ENCODE data around the gene TMEM271.

TMEM271 gene

GRCh38 chr4:532588-533317 is 43.3 kb downstream of the TMEM271 start:
- no peak for DNase-seq

DNA sequence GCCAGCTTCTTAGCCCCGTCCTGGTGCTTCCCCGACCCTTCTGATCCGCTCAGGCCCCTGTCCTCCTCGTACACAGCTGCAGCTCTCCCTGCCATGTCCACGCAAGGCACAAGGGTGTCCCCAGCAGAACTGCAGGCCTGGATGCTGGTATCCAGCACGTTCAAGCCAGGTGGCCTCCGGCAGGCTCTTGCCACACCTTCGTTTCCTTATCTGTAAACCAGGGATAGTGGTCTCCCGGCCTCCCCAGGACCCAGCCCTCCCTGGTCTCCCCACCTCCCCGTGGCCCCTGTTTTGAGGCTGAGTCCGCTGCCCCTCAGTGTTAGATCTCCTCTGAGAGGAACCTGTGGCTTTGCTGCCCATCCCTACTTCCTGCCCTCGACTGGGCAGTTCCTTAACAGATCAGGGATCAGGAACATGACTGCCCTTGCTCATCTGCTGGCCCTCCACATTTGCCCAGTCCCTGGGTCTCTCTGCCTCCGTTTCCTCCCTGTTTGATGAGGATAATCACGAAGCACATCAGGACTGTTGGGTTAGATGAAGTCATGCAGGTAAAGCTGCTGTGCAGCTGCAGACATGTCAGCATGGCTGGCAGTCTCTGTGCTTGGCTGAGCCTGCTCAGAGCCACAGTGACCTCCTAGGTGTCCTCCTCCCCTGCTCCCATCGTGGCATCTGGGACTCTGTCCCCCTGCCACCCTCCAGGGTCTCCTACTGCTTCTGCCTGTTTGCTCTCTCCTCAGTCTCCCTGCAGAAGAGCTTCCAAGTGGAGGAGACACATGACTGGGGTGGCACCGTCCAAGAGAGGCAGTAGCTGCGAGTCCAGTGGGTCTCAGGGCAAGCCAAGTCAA is 44.2 kb downstream of the TMEM271 start:
- no peak for DNase-seq

- no peak for DNase-seq
These were observed 45.0 kb downstream of the TMEM271 start for GRCh38 chr4:531076-531475.

DNA sequence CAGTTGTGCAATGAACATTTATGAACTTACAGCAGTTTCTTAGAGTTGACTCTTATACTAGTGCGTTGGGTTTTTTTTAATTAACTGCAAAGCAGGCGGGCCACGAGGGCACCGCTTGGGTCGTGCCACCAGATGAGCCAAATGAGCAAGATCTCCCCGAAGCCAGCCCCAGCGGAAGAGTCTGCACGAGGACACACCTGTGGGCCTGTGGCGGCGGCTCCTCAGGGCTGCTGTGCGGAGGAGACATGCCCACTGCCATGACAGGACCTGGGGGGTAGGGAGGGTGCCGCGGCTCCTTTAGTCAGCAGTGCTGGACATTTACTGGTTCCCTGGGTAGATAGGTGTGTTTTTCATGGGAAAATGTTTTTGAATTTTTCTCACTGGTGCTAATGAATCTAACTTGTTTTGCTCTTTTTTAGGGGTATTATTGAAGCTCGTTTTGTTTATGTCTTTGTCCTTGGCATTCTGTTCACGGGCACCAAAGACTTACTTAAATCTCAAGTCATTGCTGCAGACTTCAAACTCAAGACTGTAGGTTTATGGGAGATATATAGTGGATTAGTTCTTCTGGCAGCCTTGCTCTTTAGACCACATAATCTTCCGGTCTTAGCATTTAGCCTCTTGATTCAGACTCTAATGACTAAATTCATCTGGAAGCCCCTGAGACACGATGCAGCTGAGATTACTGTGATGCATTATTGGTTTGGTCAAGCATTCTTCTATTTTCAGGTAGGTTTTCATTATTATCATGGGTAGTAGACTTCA is 45.9 kb downstream of the TMEM271 start:
- no peak for DNase-seq

DNA sequence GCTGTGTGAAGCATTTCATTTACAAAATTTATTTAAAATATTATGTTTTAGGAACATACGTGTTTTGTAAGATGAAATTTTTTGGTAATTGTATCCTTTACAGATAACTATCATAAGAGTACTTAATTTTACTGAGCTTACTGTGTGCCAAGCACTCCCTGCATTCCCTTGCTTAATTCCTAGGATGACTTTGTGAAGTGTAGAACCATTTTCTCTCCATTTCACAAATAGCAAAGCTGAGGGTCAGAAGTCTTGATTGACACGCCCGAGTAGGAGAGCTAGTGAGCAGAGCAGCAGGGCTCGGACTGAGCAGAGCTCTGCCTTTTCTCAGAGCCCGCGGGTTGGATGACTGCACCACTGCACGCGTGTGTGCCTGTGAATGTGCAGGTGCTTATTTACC is 46.5 kb downstream of the TMEM271 start:
- no peak for DNase-seq

DNA sequence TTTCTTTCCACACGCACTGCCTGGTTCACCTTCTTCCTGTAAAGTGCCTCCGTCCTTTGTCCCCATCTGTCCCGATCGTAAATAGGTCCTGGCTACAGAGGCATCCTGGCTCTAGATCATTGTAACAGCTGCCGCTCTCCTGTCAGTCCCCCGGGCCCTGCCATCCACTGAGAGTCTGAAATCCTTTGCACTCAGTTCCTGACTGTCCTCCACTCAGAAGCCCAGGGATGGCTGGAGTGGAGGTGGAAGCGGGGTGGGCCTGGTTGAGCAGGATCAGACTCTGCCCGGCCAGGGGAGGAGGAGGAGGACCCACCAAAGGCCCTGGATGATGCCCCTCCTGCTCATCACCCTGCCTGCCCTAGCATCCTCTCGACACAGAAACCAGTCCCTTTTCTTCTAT is 47.3 kb downstream of the TMEM271 start:
- DNase-seq = no peak

DNA sequence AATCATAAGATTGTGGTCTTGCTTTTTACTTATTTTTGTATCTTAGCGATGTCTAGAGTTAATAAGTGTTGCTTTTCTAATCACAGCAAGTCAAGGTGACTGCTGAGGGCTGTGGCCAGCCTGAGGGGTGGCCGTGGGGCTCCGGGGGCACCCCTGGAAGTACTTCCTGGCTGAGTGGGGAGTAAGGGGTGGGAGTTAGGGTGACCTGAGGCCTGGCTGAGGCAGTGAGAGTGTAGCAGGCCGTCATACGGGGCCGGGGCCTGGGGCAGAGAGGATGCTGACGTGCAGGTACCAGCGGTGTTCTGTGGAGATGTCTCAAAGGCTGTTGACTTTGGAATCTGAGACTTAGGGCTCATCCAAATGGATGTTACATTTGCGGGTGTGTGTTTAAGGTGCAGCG is 47.8 kb downstream of the TMEM271 start:
- no peak for DNase-seq

- DNase-seq = no peak
These were observed 49.1 kb downstream of the TMEM271 start for GRCh38 chr4:526971-527460.

GRCh38 chr4:526189-526909 is 49.7 kb downstream of the TMEM271 start:
- no peak for DNase-seq

DNA sequence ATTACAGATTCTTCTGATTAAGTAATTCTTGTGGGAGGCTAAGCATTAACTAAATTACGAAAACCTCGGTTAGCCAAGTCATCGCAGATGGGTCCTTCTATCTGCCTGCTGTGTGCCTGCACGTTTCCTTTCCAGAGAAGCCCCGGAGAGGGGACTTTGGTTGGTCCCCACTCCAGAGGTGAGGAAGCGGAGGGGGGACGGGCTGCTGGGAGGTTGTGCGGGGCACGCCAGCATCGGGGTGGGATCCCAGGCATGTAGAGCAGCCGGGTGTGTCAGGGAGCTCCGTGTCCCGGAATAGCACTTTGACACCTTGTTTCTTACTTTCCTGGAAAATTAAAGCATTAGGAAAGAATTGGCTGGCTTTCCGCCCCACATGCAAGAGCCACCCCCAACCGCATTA is 50.4 kb downstream of the TMEM271 start:
- DNase-seq = no peak

GRCh38 chr4:524196-524595 is 51.9 kb downstream of the TMEM271 start:
- DNase-seq = no peak

Measured in NCI-H1417 (cell line).